ENCODE measurements around the gene ZBTB32. TPM values are rescaled to one million over a fixed set of nuclear protein-coding genes. Genes with fewer than 3 reads are reported as not detected.

Gene ZBTB32
- total RNA-seq, 1 experiment from 2014 or later, result not detected

DNA sequence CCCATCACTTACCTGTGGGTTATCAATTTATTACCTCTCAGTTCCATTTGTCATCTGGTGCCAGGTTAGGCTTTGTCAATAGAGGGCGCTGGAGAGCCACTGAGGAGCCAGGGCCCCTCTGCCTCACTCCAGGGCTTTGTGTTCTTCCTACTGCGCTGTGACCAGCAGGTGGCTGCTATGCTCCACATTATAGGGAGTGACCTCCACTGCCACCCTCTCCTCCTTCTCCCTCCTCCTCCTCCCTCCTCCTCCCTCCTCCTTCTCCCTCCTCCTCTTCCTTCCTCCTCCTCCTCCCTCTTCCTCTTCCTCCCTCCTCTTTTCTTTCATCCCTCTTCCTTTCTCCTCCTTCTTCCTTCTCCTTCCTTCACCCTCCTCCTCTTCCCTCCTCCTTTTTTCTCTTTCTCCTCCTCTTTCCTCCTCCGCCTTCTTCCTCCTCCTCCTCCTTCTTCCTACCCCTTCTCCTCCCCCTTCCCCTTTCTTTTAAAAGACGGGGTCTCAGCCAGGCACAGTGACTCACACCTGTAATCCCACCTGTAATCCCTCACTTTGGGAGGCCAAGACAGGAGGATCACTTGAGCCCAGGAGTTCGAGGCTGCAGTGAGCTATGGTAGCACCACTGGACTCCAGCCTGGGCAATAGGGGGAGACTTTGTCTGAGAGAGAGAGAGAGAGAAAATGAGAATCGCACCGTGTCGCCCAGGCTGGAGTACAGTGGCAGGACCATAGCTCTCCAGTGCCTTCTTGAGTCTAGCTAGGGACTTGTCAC lies 10.3 kb upstream of the ZBTB32 start:
- DNase-seq (ENCODE audit: low read depth), result peak; percentile 77

- DNase-seq (ENCODE audit: low read depth), result no peak
These were observed 8.4 kb upstream of the ZBTB32 start for GRCh38 chr19:35695895-35696422.

DNA sequence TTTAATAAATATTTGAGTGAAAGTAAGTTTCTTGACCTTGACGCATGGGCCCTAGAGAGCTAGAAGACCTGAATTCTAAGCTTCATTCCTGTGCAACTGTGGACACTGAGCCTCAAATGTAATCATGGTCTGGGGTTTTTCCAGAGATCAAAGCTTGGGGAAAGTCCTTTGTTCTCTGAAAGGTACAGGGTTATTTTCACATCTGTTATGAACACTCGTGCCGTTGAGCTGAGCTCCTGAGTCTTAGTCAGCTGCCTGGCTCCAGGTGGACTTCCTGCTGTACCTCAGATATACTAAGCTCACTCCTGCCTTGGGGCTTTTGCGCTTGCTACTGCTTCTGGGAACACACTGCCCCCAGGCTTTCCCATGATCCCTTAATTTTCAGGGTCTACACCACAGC lies 7.5 kb upstream of the ZBTB32 start:
- DNase-seq (ENCODE audit: low read depth), result no peak

- DNase-seq (ENCODE audit: low read depth), result peak; percentile 94
These were observed 1.9 kb upstream of the ZBTB32 start for GRCh38 chr19:35702223-35703012.

- no peak for DNase-seq (ENCODE audit: low read depth)
These were observed 1.0 kb upstream of the ZBTB32 start for GRCh38 chr19:35703343-35703742.

- DNase-seq (ENCODE audit: low read depth), result no peak
These were observed 4.0 kb downstream of the ZBTB32 start for GRCh38 chr19:35708391-35708790.

DNA sequence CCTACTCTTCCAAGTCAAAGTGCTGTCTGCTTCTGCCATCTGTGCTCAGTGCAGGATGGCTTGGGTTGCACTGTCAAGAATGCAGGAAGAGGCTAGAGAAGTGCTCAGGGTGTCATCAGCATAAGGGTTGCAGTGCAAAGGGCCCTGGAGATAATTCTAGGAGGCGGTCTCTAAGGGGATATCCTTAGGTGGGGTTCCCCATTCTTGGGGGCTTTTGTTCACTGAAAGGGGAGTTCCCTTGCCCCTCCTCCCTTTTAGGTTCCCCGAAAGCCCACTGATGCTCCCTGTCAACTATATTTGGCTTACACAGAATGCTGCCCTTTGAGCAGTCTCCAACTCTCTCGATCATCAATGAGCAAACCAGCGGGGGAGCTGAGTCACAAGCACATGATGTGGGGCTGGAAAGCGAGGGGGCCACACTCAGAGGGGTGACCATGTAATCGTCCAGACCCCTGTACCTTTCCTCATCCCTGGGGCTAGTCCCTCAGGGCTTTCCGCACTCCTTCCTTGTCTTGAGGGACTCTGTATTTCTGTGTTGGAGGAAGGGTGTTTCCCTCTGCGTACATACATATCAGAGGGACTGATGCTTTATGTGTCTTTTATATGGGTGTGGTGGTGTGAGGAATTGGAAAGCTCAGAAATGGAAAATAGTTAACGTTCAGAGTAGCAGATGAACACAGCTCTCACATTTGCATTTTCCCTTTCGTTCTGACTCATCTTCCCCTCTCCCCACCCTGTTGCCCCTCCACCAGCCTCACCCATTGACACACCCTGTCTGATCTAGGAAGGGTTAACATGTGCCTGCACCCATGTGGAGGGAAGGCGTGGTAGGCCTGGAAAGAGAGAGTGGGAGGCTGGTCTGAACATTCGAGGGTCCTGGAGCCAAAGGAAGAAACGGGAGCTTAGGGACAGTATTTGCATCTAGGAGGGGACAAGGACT lies 6.7 kb downstream of the ZBTB32 start:
- DNase-seq (ENCODE audit: low read depth), result no peak

GRCh38 chr19:35712567-35713505 lies 8.5 kb downstream of the ZBTB32 start:
- DNase-seq (ENCODE audit: low read depth), result no peak

DNA sequence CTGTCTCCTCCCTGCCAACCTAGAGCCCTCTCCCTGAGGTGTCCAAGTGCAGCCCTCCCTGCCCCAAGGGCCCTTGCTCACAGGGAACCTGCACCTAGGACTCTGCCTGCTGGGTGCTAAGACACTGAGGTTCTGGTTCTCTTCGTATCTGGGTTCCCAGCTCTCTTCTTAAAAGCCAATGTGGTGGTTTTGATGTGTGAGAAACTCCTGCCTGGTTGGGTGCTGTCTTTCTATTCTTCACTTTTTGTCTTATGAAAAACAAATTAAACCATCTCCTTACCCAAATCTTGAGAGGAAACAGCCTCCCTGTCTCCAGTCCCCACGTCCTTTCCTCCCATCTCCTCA lies 9.1 kb downstream of the ZBTB32 start:
- DNase-seq (ENCODE audit: low read depth), result no peak

DNA sequence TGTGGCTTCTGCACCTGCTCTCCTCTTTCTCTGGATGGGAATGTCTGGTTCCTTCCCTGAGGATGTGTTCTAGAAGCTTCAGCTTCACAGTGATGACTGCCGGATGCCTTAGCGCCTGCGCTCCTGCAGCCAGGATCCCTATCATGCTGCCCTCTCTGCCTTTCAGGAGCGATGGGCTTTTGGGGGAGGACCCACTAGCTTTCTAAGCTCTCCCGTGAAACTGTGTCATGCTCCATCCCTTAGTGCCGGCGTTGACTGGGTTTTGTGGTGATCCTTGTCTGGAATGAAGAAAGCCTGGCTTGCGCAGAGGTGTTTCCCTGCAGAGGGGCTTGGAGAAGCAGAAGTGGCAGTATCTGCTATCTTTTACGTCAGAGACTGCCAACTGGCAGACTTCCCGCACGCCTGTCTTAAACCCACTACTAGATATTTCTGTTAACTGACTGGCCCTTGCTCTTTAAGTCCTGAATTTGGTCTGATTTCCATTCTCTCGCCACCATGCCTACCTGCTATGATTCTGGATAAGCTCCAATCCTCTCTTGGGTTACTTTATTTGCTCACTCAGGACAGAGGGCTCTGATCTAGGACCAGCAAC lies 9.6 kb downstream of the ZBTB32 start:
- no peak for DNase-seq (ENCODE audit: low read depth)

- no peak for DNase-seq (ENCODE audit: low read depth)
These were observed 10.4 kb downstream of the ZBTB32 start for GRCh38 chr19:35714601-35715354.

- no peak for DNase-seq (ENCODE audit: low read depth)
These were observed 11.0 kb downstream of the ZBTB32 start for GRCh38 chr19:35715355-35715809.

DNA sequence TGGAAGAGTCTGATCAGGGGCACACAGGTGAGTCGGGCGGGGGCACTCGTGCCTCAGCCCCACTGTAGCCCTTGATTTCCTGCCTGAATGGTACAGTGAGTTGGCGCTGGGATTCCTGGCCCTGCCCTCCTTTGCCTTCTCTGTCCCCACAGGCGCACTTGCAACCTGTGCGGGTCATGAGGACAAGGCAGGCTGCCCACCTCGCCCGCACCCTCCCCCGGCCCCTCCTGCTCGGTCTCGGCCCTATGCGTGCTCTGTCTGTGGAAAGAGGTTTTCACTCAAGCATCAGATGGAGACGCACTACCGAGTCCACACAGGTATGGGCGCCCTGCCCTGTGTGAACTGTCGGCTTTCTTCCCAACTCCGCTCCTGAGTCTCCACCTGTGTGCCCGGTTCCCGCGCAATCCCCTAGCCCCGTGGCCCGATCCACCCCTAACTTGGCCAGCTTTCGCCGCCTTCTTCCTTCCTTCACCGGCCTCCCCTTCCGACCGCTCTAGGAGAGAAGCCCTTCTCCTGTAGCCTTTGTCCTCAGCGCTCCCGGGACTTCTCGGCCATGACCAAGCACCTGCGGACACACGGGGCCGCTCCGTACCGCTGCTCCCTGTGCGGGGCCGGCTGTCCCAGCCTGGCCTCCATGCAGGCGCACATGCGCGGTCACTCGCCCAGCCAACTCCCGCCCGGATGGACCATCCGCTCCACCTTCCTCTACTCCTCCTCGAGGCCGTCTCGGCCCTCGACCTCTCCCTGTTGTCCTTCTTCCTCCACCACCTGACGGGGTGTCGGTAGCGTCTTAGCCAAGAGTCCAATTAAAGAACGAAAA lies 11.8 kb downstream of the ZBTB32 start:
- DNase-seq (ENCODE audit: low read depth), result no peak

- DNase-seq (ENCODE audit: low read depth), result peak; percentile 87
These were observed 12.7 kb downstream of the ZBTB32 start for GRCh38 chr19:35716801-35717664.

DNA sequence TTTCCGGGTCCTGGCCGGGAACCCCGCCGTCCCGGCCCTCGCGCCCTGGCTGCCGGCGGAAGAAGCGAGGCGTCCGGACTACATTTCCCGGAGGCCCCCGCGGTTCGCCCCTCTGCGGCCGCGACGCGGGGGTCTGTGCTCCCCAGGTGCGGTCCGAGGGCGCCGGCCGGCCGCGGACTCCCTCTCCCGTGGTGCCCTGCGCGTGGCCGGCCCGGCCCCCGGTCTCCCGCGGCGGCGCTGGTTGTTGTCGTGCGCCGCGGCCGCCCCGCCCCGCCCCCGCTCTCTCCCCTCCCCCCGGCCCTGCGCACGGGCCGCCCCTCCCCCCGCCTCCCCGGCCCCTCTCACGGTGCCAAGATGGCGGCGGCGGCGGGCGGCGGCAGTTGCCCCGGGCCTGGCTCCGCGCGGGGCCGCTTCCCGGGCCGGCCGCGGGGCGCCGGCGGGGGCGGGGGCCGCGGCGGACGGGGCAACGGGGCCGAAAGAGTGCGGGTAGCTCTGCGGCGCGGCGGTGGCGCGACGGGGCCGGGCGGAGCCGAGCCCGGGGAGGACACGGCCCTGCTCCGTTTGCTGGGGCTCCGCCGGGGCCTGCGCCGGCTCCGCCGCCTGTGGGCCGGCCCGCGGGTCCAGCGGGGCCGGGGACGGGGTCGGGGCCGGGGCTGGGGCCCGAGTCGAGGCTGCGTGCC lies 13.4 kb downstream of the ZBTB32 start, which contains the start of gene KMT2B:
Gene KMT2B, plus strand, starts transcription at position 339 of the 680 bp plus-strand sequence. Its CDS starts 16 bp downstream, at position 355.
- DNase-seq (ENCODE audit: low read depth), result peak; percentile 97

- no peak for DNase-seq (ENCODE audit: low read depth)
These were observed 14.1 kb downstream of the ZBTB32 start for GRCh38 chr19:35718345-35719041.
